ENCODE measurements around the gene ATM. TPM values are rescaled to one million over a fixed set of nuclear protein-coding genes. Genes with fewer than 3 reads are reported as not detected.
A peak's percentile ranks its signal among the peaks of the same experiment; 100 is the strongest.
"Not testable (repeated sequence)": the region's sequence is repeated elsewhere in the genome, so short reads cannot be mapped to it uniquely, and the experiment has no call there.

ATM gene
- total RNA-seq, 1 experiment from 2014 or later, result 28.3 TPM

GRCh38 chr11:108221911-108222573 is 825 bp upstream of the ATM start:
- DNase-seq (ENCODE audit: low read depth), result no peak

GRCh38 chr11:108223348-108224149 is 682 bp downstream of the ATM start:
- peak; percentile 11 for DNase-seq (ENCODE audit: low read depth)

GRCh38 chr11:108224366-108224765 is 1.5 kb downstream of the ATM start:
- DNase-seq (ENCODE audit: low read depth), result no peak

DNA sequence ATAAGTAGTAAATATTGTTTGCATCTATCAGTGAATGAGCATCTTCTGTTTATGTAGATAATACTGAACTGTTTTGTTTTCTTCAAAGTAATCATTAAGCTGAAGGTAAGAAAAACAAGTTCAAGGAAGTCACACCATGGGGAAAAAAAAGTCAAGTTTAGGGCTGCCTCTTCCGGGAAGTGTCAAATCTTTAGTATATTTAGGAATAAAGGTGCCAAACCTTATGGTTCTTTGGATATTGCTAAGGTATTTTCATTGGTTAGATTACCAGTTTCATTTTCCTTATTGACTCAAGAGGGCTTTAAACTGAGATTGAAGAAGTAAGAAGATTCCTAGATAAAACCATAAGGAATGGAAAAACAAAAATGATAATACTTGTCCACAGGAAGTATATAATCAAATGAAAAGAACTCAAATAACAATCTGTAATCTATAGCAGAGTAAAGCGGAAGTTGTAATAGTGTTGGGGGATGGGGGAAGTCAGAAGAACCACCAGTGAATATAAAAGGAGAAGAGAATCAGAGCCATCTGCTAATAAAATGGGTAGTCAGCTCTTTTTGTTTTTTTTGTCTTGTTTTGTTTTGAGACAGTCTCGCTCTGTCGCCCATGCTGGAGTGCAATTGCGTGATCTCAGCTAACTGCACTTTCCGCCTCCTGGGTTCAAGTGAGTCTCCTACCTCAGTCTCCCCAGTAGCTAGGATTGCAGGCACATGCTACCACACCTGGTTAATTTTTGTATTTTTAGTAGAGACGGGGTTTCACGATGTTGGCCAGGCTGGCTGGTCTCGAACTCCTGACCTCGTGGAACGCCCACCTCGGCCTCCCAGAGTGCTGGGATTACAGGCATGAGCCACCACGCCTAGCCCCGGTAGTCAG is 2.3 kb downstream of the ATM start:
- DNase-seq (ENCODE audit: low read depth), result no peak

DNA sequence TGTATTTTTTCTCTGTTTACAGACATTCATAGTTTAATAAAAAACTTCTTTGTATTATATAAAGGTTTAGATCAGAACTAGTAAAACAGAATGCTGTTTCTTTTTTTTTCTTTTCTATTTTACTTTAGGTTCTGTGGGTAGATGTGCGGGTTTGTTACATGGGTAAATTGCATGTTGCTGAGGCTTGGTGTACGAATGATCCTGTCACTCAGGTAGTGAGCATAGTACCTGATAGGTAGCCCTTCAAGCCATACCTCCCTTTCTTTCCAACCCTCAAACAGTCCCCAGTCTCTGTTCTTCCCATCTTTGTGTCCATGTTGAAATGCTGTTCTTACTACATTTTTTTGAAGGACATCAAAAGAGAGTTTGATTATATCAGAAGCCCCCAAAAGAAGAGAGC is 3.2 kb downstream of the ATM start:
- DNase-seq (ENCODE audit: low read depth), result no peak

- DNase-seq (ENCODE audit: low read depth), result no peak
These were observed 5.4 kb downstream of the ATM start for GRCh38 chr11:108228251-108228650.

DNA sequence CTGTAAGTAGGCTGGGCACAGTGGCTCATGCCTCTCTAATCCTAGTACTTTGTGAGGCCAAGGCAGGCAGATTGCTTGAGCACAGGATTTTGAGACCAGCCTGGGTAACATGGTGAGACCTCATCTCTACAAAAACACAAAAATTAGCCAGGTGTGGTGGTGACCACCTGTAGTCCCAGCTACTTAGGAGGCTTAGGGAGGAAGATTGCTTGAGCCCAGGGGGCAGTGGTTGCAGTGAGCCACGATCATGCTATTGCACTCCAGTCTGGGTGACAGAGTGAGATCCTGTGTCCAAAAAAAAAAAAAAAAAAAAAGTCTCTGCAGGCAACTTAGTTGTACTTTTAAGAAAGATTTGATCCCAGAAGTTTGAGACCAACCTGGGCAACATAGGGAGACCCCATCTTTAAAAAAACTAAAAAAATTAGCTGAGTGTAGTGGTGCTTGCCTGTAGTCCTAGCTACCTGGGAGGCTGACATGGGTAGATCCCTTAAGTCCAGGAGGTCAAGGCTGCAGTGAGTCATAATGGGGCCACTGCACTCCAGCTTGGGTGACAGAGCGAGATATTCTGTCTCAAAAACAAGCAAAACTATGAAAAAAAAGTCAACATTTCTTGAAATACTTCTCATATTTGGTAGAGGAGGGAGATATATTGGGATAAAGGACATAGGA is 10.5 kb downstream of the ATM start:
- DNase-seq (ENCODE audit: low read depth), result no peak

- no peak for DNase-seq (ENCODE audit: low read depth)
These were observed 12.3 kb downstream of the ATM start for GRCh38 chr11:108235192-108235591.

DNA sequence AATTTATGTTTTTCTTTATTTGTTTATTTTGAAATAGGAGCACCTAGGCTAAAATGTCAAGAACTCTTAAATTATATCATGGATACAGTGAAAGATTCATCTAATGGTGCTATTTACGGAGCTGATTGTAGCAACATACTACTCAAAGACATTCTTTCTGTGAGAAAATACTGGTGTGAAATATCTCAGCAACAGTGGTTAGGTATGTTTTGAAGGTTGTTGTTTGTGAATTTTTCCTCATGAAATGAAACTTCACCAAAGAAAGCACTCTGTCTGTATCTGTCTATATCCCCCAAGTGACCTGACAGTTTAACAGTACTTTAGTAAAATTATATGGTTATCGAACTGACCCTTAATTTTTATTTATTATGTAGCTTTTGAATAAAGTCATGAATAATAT is 12.8 kb downstream of the ATM start:
- no peak for DNase-seq (ENCODE audit: low read depth)

DNA sequence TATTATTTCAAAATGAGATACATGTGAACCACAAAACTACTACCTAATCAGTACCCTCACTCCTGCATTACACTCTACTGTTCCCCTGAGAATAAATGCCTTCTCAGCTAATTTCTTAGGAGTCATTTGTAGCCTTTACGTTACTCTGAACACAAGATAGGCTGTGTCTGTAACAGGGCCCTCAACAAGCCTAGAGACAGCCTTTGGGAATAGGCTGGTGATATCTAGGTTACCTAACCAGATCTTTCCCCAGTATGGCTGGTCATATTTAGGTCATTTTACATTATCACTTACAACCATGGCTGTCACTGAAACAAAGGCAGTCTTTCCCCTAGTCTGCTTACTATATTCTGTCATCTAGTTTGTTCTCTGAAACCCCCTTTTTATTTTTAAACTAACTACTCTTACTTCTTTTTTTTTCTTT is 14.2 kb downstream of the ATM start:
- DNase-seq (ENCODE audit: low read depth), result no peak

DNA sequence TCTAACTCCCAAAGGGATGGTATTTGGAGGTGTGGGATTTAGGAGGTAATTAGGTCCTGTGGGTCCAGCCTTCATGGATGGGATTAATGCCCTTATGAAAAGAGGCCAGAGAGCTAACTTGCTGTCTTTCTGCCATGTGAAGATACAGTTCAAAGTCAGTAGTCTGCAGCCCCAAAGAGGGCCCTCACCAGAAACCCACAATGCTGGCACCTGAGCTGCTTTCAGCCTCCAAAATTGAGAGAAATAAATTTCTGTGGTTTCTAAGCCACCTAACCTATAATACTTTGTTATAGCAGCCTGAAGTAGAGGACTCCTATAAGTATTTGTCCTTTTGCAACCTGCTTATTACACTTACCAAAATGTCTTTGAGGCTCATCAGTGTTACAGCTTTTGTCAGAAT is 16.2 kb downstream of the ATM start:
- DNase-seq (ENCODE audit: low read depth), result no peak

DNA sequence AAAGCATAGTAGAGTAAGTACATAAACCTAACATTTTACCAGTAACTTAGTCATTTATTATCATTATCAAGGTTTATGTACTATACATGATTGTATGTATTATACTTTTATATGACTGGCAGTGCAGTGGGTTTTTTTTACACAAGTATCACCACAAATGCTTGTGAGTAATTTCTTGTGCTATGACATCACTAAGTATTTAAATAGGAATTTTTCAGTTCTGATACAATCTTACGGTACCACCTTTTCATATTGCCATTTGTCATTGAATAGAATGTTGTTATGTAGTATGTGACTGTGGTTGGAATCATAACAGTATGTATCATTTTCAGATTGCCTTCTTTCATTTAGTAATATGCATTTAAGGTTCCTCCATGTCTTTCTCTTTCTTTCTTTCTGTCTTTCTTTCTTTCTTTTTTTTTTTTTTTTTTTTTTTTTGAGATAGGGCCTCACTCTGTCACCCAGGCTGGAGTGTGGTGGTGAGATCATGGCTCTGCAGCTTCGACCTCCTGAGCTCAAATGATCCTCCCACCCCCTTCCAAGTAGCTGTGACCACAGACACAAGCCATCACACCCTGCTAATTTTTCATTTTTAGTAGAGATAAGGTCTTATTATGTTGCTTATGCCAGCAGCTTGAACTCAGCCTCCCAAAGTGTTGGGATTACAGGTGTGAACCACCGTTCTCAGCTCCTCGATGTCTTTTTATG is 18.6 kb downstream of the ATM start:
- no peak for DNase-seq (ENCODE audit: low read depth)

DNA sequence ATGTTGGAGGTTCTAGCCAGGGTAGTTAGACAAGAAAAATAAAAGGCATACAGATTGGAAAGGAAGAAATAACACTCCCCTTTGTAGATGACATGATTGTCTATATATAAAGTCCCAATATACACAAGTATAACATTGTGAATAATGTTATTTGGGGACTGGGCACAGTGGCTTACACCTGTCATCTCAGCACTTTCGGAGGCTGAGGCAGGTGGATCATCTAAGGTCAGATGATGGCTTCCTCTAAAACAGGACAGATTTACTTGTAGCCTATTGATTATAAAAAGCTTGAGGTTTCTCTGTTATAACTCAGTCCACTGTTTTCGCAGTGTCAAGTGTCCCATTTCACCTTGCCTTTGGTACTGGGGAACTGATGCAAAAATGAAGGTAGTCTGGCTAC is 19.6 kb downstream of the ATM start:
- no peak for DNase-seq (ENCODE audit: low read depth)

DNA sequence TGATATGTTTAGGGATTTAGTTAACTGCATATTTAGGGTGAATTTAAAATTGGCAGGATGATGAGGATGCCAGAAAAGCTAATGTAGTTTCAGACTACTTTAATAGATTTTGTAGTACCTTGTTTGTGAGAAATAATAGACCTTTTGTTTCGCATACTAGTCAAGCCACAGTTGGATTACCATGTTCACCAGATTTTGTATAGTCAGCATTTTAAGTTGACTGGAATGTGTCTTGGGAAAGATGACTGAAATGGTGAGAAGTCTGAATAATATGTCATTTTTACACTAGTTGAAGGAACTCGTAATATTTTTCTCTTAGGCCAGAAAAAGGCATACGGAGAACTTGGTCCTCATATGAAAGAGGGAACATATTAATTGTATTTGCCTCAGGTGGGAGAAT is 23.4 kb downstream of the ATM start:
- no peak for DNase-seq (ENCODE audit: low read depth)

GRCh38 chr11:108246885-108247284 is 24.0 kb downstream of the ATM start:
- DNase-seq (ENCODE audit: low read depth), result no peak

- no peak for DNase-seq (ENCODE audit: low read depth)
These were observed 30.3 kb downstream of the ATM start for GRCh38 chr11:108253176-108253575.

GRCh38 chr11:108269583-108269982 is 46.7 kb downstream of the ATM start:
- no peak for DNase-seq (ENCODE audit: low read depth)

DNA sequence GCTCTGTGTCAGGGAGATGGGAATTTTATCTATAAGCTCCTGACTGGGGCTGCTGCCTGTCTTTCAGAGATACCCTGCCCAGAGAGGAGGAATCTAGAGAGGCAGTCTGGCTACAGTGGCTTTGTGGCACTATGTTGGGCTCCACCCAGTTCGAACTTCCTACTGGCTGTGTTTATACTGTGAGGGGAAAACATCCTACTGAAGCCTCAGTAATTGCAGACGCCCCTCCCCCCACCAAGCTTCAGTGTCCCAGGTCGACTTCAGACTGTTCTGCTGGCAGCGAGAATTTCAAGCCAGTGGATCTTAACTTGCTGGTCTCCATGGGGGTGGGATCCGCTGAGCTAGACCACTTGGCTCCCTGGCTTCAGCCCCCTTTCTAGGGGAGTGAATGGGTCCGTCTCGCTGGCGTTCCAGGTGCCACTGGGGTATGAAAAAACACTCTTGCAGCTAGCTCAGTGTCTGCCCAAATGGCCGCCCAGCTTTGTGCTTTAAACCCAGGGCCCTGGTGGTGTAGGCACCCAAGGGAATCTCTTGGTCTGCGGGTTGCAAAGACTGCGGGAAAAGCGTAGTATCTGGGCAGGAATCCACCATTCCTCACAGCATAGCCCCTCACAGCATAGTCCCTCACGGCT is 54.2 kb downstream of the ATM start:
- not testable (repeated sequence) for DNase-seq (ENCODE audit: low read depth)

- DNase-seq (ENCODE audit: low read depth), result no peak
These were observed 55.7 kb downstream of the ATM start for GRCh38 chr11:108278546-108278945.

GRCh38 chr11:108278954-108279353 is 56.1 kb downstream of the ATM start:
- DNase-seq (ENCODE audit: low read depth), result no peak
